ENCODE results near the gene RAB34. TPM values are rescaled to one million over a fixed set of nuclear protein-coding genes. Genes with fewer than 3 reads are reported as not detected.
A peak's percentile ranks its signal among the peaks of the same experiment; 100 is the strongest.

RAB34 gene
- total RNA-seq, 1 experiment from 2014 or later, result not detected

DNA sequence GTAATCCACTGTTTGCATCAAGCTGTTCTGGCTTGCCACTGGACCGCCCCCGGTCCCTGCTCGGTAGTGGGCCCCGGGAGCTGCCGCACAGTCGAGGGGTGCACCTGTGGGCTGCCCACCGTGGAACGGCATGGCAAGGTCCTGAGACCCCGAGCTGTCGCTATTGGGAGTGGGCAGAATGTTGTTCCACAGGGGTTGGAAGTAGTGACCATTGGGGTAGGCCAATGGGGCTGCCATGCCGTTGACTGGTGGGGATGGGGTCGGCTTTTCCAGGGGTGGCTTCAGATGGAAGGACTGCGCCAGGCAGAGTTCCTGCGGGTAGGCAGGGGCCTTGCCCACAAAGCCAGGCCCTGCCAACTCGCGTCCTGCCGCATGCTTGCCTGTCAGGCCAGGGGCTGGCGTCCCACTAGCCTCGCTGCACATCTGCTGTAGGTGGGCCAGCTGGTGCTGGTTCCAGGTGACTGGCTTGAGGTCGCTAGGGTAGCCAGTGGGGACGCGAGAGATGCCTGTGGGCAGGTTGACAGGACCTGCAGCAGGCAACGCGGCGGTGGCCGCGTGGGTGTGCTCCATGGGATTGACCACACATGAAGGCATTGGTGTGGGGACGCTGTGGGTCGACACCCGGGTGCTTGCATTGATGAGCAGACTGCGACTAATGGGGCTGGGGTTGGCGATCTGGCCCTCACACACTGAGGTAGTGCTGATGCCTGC lies 40.9 kb upstream of the RAB34 start:
- peaks cover 20% of the 10 kb centered on the region; the same call in 1 of the 2 replicates for H3K36me3 ChIP-seq (ENCODE audit: insufficient read depth, low read length)
- H3K27ac ChIP-seq (ENCODE audit: low read length), result no peak overlapping the region
- H3K4me2 ChIP-seq (ENCODE audit: low read depth, low read length, poor library complexity, severe bottlenecking), result no peak overlapping the region
- no peaks in the 10 kb centered on the region for H4K20me1 ChIP-seq (ENCODE audit: insufficient read depth, low read depth, low read length)
- H3K9me2 ChIP-seq (replicated peaks; ENCODE audit: insufficient read depth, low read length), result no peaks in the 10 kb centered on the region
- no peaks in the 10 kb centered on the region for H3K27me3 ChIP-seq (ENCODE audit: low read length)
- H3K9ac ChIP-seq (ENCODE audit: low read length), result no peak overlapping the region
- no peaks in the 10 kb centered on the region for H3K9me3 ChIP-seq (ENCODE audit: low read length)
- H2AFZ ChIP-seq (ENCODE audit: low read length), result no peak overlapping the region
- peaks cover 24% of the 10 kb centered on the region for H3K4me1 ChIP-seq (ENCODE audit: low read length)
- no peak overlapping the region for H3K4me3 ChIP-seq (ENCODE audit: low read length)
- peaks cover 24% of the 10 kb centered on the region for H3K79me2 ChIP-seq (ENCODE audit: low read length)
- no peak for DNase-seq

GRCh38 chr17:28756049-28756804 lies 38.6 kb upstream of the RAB34 start:
- Histone ChIP-seq H3K9me2 (replicated peaks; ENCODE audit: insufficient read depth, low read length) (no peaks in the 10 kb centered on the region), H3K4me1 (ENCODE audit: low read length) (peaks cover 17% of the 10 kb centered on the region), H2AFZ (ENCODE audit: low read length) (no peak overlapping the region), H3K9ac (ENCODE audit: low read length) (no peak overlapping the region), H3K4me3 (ENCODE audit: low read length) (no peak overlapping the region), H3K27ac (ENCODE audit: low read length) (peak overlapping the region; percentile 17; the same call in 1 of the 2 replicates), H3K9me3 (ENCODE audit: low read length) (no peaks in the 10 kb centered on the region), H4K20me1 (ENCODE audit: insufficient read depth, low read depth, low read length) (no peaks in the 10 kb centered on the region), H3K36me3 (ENCODE audit: insufficient read depth, low read length) (peaks cover 26% of the 10 kb centered on the region; the same call in 1 of the 2 replicates), H3K79me2 (ENCODE audit: low read length) (peaks cover 11% of the 10 kb centered on the region), H3K4me2 (ENCODE audit: low read depth, low read length, poor library complexity, severe bottlenecking) (no peak overlapping the region), H3K27me3 (ENCODE audit: low read length) (no peaks in the 10 kb centered on the region)
- no peak for DNase-seq

DNA sequence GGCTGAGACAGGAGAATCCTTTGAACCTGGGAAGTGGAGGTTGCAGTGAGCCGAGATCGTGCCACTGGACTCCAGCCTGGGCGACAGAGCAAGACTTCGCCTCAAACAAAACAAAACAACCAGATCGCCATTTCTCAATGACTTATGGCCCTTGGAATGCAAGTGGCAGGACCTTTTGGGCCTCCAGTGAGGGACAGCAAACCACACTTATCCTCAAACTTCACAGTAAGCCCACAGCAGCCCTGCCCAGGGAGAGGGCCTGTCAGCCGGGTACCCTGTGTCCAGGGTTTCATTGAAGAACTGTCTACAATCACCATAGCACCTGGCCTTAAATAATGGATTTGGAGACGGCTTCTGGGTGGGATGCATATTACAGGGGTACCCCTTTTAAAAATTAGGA lies 37.8 kb upstream of the RAB34 start:
- H3K27ac ChIP-seq (ENCODE audit: low read length), result no peak overlapping the region

GRCh38 chr17:28751600-28752366 lies 34.1 kb upstream of the RAB34 start:
- H3K79me2 ChIP-seq (ENCODE audit: low read length), result peaks cover 6% of the 10 kb centered on the region
- no peak overlapping the region for H3K9ac ChIP-seq (ENCODE audit: low read length)
- H4K20me1 ChIP-seq (ENCODE audit: insufficient read depth, low read depth, low read length), result peaks cover 11% of the 10 kb centered on the region
- no peak overlapping the region for H3K4me2 ChIP-seq (ENCODE audit: low read depth, low read length, poor library complexity, severe bottlenecking)
- H3K9me2 ChIP-seq (replicated peaks; ENCODE audit: insufficient read depth, low read length), result no peaks in the 10 kb centered on the region
- no peak overlapping the region for H3K27ac ChIP-seq (ENCODE audit: low read length)
- no peaks in the 10 kb centered on the region for H3K9me3 ChIP-seq (ENCODE audit: low read length)
- H3K4me1 ChIP-seq (ENCODE audit: low read length), result peaks cover 6% of the 10 kb centered on the region
- no peak overlapping the region for H2AFZ ChIP-seq (ENCODE audit: low read length)
- no peak overlapping the region for H3K4me3 ChIP-seq (ENCODE audit: low read length)
- peaks cover 18% of the 10 kb centered on the region for H3K36me3 ChIP-seq (ENCODE audit: insufficient read depth, low read length)
- H3K27me3 ChIP-seq (ENCODE audit: low read length), result no peaks in the 10 kb centered on the region
- DNase-seq, result no peak

More for the DNA sequence above, 37.8 kb upstream of the RAB34 start:
- no peak for DNase-seq
- no peaks in the 10 kb centered on the region for H3K27me3 ChIP-seq (ENCODE audit: low read length)
- H3K4me1 ChIP-seq (ENCODE audit: low read length), result peaks cover 16% of the 10 kb centered on the region
- H3K79me2 ChIP-seq (ENCODE audit: low read length), result peaks cover 4% of the 10 kb centered on the region; the same call in 1 of the 2 replicates
- H3K4me2 ChIP-seq (ENCODE audit: low read depth, low read length, poor library complexity, severe bottlenecking), result no peak overlapping the region
- H3K36me3 ChIP-seq (ENCODE audit: insufficient read depth, low read length), result peaks cover 20% of the 10 kb centered on the region; the same call in 1 of the 2 replicates
- no peaks in the 10 kb centered on the region for H3K9me3 ChIP-seq (ENCODE audit: low read length)
- H3K9ac ChIP-seq (ENCODE audit: low read length), result no peak overlapping the region
- no peak overlapping the region for H2AFZ ChIP-seq (ENCODE audit: low read length)
- no peak overlapping the region for H3K4me3 ChIP-seq (ENCODE audit: low read length)
- H3K9me2 ChIP-seq (replicated peaks; ENCODE audit: insufficient read depth, low read length), result no peaks in the 10 kb centered on the region
- no peaks in the 10 kb centered on the region for H4K20me1 ChIP-seq (ENCODE audit: insufficient read depth, low read depth, low read length)

- Histone ChIP-seq H3K4me1 (ENCODE audit: low read length) (peaks cover 15% of the 10 kb centered on the region), H3K27me3 (ENCODE audit: low read length) (no peaks in the 10 kb centered on the region), H3K9me2 (replicated peaks; ENCODE audit: insufficient read depth, low read length) (no peaks in the 10 kb centered on the region), H3K36me3 (ENCODE audit: insufficient read depth, low read length) (peaks cover 14% of the 10 kb centered on the region), H2AFZ (ENCODE audit: low read length) (no peak overlapping the region), H3K4me2 (ENCODE audit: low read depth, low read length, poor library complexity, severe bottlenecking) (no peak overlapping the region), H3K9ac (ENCODE audit: low read length) (no peak overlapping the region), H3K27ac (ENCODE audit: low read length) (no peak overlapping the region), H4K20me1 (ENCODE audit: insufficient read depth, low read depth, low read length) (peaks cover 24% of the 10 kb centered on the region), H3K4me3 (ENCODE audit: low read length) (no peak overlapping the region), H3K9me3 (ENCODE audit: low read length) (no peaks in the 10 kb centered on the region), H3K79me2 (ENCODE audit: low read length) (peaks cover 19% of the 10 kb centered on the region)
- peak; percentile 95 for DNase-seq
Observed at GRCh38 chr17:28750178-28751047, 32.7 kb upstream of the RAB34 start.

GRCh38 chr17:28749516-28750177 lies 32.0 kb upstream of the RAB34 start:
- Histone ChIP-seq H4K20me1 (ENCODE audit: insufficient read depth, low read depth, low read length) (peaks cover 31% of the 10 kb centered on the region), H3K79me2 (ENCODE audit: low read length) (peaks cover 27% of the 10 kb centered on the region), H2AFZ (ENCODE audit: low read length) (no peak overlapping the region), H3K4me3 (ENCODE audit: low read length) (no peak overlapping the region), H3K36me3 (ENCODE audit: insufficient read depth, low read length) (peaks cover 14% of the 10 kb centered on the region), H3K9ac (ENCODE audit: low read length) (no peak overlapping the region), H3K4me2 (ENCODE audit: low read depth, low read length, poor library complexity, severe bottlenecking) (no peak overlapping the region), H3K9me3 (ENCODE audit: low read length) (no peaks in the 10 kb centered on the region), H3K27me3 (ENCODE audit: low read length) (no peaks in the 10 kb centered on the region), H3K9me2 (replicated peaks; ENCODE audit: insufficient read depth, low read length) (no peaks in the 10 kb centered on the region), H3K4me1 (ENCODE audit: low read length) (peaks cover 19% of the 10 kb centered on the region), H3K27ac (ENCODE audit: low read length) (no peak overlapping the region)
- DNase-seq, result no peak

- Histone ChIP-seq H3K27ac (ENCODE audit: low read length) (no peak overlapping the region), H3K4me3 (ENCODE audit: low read length) (no peak overlapping the region), H4K20me1 (ENCODE audit: insufficient read depth, low read depth, low read length) (peaks cover 33% of the 10 kb centered on the region), H3K9me3 (ENCODE audit: low read length) (no peaks in the 10 kb centered on the region), H3K79me2 (ENCODE audit: low read length) (peaks cover 34% of the 10 kb centered on the region), H2AFZ (ENCODE audit: low read length) (no peak overlapping the region), H3K9me2 (replicated peaks; ENCODE audit: insufficient read depth, low read length) (no peaks in the 10 kb centered on the region), H3K36me3 (ENCODE audit: insufficient read depth, low read length) (peaks cover 14% of the 10 kb centered on the region), H3K4me1 (ENCODE audit: low read length) (peaks cover 19% of the 10 kb centered on the region), H3K27me3 (ENCODE audit: low read length) (no peaks in the 10 kb centered on the region), H3K4me2 (ENCODE audit: low read depth, low read length, poor library complexity, severe bottlenecking) (no peak overlapping the region), H3K9ac (ENCODE audit: low read length) (no peak overlapping the region)
- no peak for DNase-seq
Observed at GRCh38 chr17:28748852-28749515, 31.3 kb upstream of the RAB34 start.

All from Karpas-422 (cell line).